Transverse colon (tissue), 4 donors: Measurements from ENCODE around the gene ANO4. TPM values are rescaled to one million over a fixed set of nuclear protein-coding genes. Genes with fewer than 3 reads are reported as not detected.

Experiments used
- DNase-seq: peaks from one replicate; pipeline ENCODE4 v3.0.0-alpha.2; 2019
- H3K27ac ChIP-seq, 4 donors: fragments of 200-600 bp; sonication (generic); 2 replicates each; pipeline ENCODE4 v1.5.1; 2016 to 2018; ENCODE audit warnings: inconsistent platforms in 4 of 4
- H3K27me3 ChIP-seq: fragments of 200-600 bp; sonication (generic); 2 replicates; pipeline ENCODE4 v1.5.1; 2017; ENCODE audit warnings: inconsistent platforms
- H3K36me3 ChIP-seq, 4 donors: fragments of 200-600 bp; sonication (generic); 2 replicates each; pipeline ENCODE4 v1.5.1; 2017 to 2019; ENCODE audit warnings: inconsistent platforms in 4 of 4
- H3K4me1 ChIP-seq, 4 donors: fragments of 200-600 bp; sonication (generic); 2 replicates each; pipeline ENCODE4 v1.5.1; 2017 to 2020; ENCODE audit warnings: inconsistent platforms in 4 of 4
- H3K4me3 ChIP-seq, 4 donors: fragments of 200-600 bp; sonication (generic); 1 replicate in 1 of 4; 2 replicates in 3 of 4; pipeline versions ENCODE4 v1.5.1 to v1.6.1; 2017 to 2019; ENCODE audit warnings: inconsistent platforms in 4 of 4
- H3K9me3 ChIP-seq, 2 donors: fragments of 200-600 bp; sonication (generic); 2 replicates each; pipeline ENCODE4 v1.5.1; 2017 to 2019; ENCODE audit warnings: inconsistent platforms in 2 of 2
- CTCF ChIP-seq, 5 experiments: fragments of 200-600 bp in 3 of 5; fragments of 450-650 bp in 2 of 5; sonication (generic) in 3 of 5; IDR thresholded peaks; 1 replicate in 2 of 5; 2 replicates in 3 of 5; pipeline ENCODE4 v1.5.1; 2016 to 2017; ENCODE audit warnings: antibody characterized with exemption in 5 of 5, inconsistent platforms in 3 of 5, mild to moderate bottlenecking in 2 of 5, moderate library complexity in 1 of 5
- EP300 ChIP-seq: sonication (generic); formaldehyde crosslinking; IDR thresholded peaks from one replicate; pipeline ENCODE4 v1.6.1; 2017; ENCODE audit warnings: antibody characterized with exemption, low read depth
- POLR2A ChIP-seq: fragments of 450-650 bp; IDR thresholded peaks from one replicate; pipeline ENCODE4 v1.6.1; 2016; ENCODE audit warnings: antibody characterized with exemption, mild to moderate bottlenecking, moderate library complexity
- POLR2AphosphoS5 ChIP-seq, 3 donors: sonication (generic); formaldehyde crosslinking; IDR thresholded peaks; one replicate each; pipeline ENCODE4 v1.6.1; 2016; ENCODE audit warnings: antibody characterized with exemption in 3 of 3
- WGBS, 2 donors: methylation state at CpG; one replicate each; pipeline ENCODE4 v1.1.5; 2018; ENCODE audit warnings: low coverage in 1 of 2; 5-methylcytosine and 5-hydroxymethylcytosine counted together
- in situ Hi-C, 4 donors: fragments of 200-750 bp; cut with MboI; loops; one replicate each; pipeline versions ENCODE4 v1.15.0 to v1.15.1; 2017; ENCODE audit warnings: low sequenced_read_pairs in 3 of 4, low pct_ligation_motif_present in 1 of 4, low pct_unique_long_range_greater_than_20kb in 1 of 4
- intact Hi-C: fragments of 100-400 bp; cut with DNase I; formaldehyde crosslinking; loops from one replicate; pipeline ENCODE4 v1.15.1; 2023; ENCODE audit warnings: low total_unique reads
- total RNA-seq, 4 donors: library from RNA; depleted of rRNA; stranded (reverse); fragments of >200 nt; gene quantifications; one replicate each; pipeline ENCODE4 v1.1.0, GENCODE V29; 2016

The ANO4 gene
- total RNA-seq, 4 donors from 2014 or later = 0.14 TPM; not detected in 3

DNA sequence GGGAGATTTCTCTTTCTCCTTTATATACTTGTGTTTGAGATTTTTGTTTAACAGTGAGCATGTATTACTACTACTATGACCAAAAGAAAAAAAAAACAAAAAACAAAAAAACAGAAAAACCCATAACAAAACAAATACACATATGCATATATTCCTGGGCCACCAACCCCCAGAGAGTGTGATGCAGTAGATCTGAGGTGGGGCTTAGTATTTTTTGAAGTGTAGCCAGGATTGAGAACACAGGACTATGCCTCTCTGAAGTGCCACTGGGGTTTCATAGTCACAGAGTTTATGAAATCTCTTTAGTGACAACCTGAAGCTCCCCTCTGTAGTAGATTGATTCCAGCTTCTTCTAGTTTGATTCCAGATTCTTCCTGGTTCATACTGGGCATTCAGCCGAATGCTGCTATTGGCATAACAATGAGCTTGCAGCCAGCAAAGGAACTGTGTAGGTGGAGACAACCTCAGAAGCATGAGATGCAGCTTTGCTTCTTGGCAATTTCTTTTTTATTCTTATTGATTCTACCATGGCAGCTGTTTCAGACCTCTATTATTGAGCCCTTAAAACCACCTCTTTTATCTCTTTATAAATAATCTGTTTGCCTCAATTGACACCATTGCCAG is 15.5 kb upstream of the ANO4 start:
- no peak for TF ChIP-seq EP300
- TF ChIP-seq POLR2AphosphoS5 (IDR thresholded peaks at IDR 0.05) = no peak
- TF ChIP-seq POLR2A = no peak
- TF ChIP-seq CTCF (IDR thresholded peaks at IDR 0.05) = no peak
- Histone ChIP-seq H3K27ac (no peak overlapping the region), H3K4me3 (no peak overlapping the region), H3K4me1 (no peaks in the 10 kb centered on the region), H3K36me3 (no peaks in the 10 kb centered on the region), H3K27me3 (no peaks in the 10 kb centered on the region), H3K9me3 (no peaks in the 10 kb centered on the region)
- 33 to 60% methylated on average over 1 of the region's 1 CpG for WGBS, 2 donors
- intact Hi-C loops (no loop called here), in situ Hi-C loops (no loop called here)
- no peak for DNase-seq

- Histone ChIP-seq H3K36me3 (no peaks in the 10 kb centered on the region), H3K4me1 (no peaks in the 10 kb centered on the region), H3K27me3 (peaks cover 3% of the 10 kb centered on the region), H3K27ac (no peak overlapping the region), H3K4me3 (no peak overlapping the region), H3K9me3 (no peaks in the 10 kb centered on the region)
- TF ChIP-seq EP300 (no peak), POLR2AphosphoS5 (IDR thresholded peaks at IDR 0.05) (no peak), CTCF (IDR thresholded peaks at IDR 0.05) (no peak), POLR2A (no peak)
- intact Hi-C loops (no loop called here), in situ Hi-C loops (no loop called here)
- no peak for DNase-seq
- 83% methylated on average over 1 of the region's 1 CpG; no CpG with 5 or more reads in 1 of the 2 donors for WGBS, 2 donors
Measured at GRCh38 chr12:100789146-100789545, 5.4 kb upstream of the ANO4 start.

DNA sequence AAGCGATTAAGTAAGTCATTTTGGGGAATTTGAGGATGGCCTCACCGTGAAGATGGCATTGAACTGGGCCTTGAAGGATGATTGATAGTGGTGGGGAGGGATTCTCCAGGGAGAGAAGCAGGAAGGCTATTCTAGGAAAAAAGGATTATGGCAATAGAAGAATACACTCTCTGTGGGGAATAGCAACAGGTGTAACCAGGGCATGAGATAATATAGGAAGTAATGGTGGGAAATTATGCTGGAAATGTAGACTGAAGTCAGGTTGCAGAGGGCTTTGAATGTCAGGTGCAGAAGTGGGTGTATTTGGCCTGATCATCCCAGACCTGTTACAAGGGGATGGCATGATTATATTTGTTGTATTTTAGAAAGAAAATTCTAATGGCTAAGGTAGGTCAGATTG is 4.6 kb upstream of the ANO4 start:
- in situ Hi-C loops = no loop called here
- no peak overlapping the region for H3K4me3 ChIP-seq
- no peak for DNase-seq
- H3K4me1 ChIP-seq = no peaks in the 10 kb centered on the region
- H3K36me3 ChIP-seq = no peaks in the 10 kb centered on the region
- H3K9me3 ChIP-seq = no peaks in the 10 kb centered on the region
- TF ChIP-seq CTCF (IDR thresholded peaks at IDR 0.05) (no peak), POLR2AphosphoS5 (IDR thresholded peaks at IDR 0.05) (no peak), POLR2A (no peak), EP300 (no peak)
- peaks cover 5% of the 10 kb centered on the region for H3K27me3 ChIP-seq
- H3K27ac ChIP-seq = no peak overlapping the region
- WGBS, 2 donors = 88 to 90% methylated on average over 2 of the region's 2 CpGs
- intact Hi-C loops = no loop called here

- intact Hi-C loops (no loop called here), in situ Hi-C loops (no loop called here)
- no peak overlapping the region for H3K27ac ChIP-seq
- no peak for DNase-seq
- peaks cover 5% of the 10 kb centered on the region for H3K27me3 ChIP-seq
- WGBS, 2 donors = 60 to 91% methylated on average over 1 of the region's 1 CpG
- H3K4me1 ChIP-seq = no peaks in the 10 kb centered on the region
- H3K36me3 ChIP-seq = no peaks in the 10 kb centered on the region
- H3K4me3 ChIP-seq = no peak overlapping the region
- no peak for TF ChIP-seq POLR2AphosphoS5 (IDR thresholded peaks at IDR 0.05)
- TF ChIP-seq CTCF (IDR thresholded peaks at IDR 0.05) = no peak
- no peak for TF ChIP-seq EP300
- TF ChIP-seq POLR2A = no peak
- H3K9me3 ChIP-seq = no peaks in the 10 kb centered on the region
Measured at GRCh38 chr12:100790552-100790951, 4.0 kb upstream of the ANO4 start.
